ENCODE measurements around the gene RAB23.

Gene RAB23

GRCh38 chr6:57165080-57165479, 57.0 kb downstream of the RAB23 start:
- TF ChIP-seq, protein P1, sequence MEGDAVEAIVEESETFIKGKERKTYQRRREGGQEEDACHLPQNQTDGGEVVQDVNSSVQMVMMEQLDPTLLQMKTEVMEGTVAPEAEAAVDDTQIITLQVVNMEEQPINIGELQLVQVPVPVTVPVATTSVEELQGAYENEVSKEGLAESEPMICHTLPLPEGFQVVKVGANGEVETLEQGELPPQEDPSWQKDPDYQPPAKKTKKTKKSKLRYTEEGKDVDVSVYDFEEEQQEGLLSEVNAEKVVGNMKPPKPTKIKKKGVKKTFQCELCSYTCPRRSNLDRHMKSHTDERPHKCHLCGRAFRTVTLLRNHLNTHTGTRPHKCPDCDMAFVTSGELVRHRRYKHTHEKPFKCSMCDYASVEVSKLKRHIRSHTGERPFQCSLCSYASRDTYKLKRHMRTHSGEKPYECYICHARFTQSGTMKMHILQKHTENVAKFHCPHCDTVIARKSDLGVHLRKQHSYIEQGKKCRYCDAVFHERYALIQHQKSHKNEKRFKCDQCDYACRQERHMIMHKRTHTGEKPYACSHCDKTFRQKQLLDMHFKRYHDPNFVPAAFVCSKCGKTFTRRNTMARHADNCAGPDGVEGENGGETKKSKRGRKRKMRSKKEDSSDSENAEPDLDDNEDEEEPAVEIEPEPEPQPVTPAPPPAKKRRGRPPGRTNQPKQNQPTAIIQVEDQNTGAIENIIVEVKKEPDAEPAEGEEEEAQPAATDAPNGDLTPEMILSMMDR (IDR thresholded peaks at IDR 0.05; ENCODE audit: low read depth, low read length): no peak
- H3K4me3 ChIP-seq (ENCODE audit: low read depth, low read length): no peak overlapping the region

DNA sequence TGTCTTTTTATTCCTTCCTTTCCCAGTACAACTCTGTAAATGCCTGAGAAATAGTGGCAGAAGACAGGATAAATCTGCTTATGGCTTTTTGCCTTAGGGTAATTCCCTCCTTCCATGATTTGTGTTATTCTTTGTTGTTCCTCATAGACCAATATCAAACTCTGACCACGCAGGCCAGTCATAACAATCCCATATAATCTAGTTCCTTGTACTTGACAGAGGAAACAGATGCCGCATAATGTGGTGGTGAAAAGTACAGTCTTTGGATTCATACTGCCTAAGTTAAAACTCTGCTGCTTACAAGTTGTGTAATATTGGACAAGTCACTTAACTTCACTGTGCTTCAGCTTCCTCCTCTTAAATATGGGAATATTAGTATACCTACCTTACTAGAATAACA, 58.2 kb downstream of the RAB23 start:
- TF ChIP-seq, protein P1 (IDR thresholded peaks at IDR 0.05; ENCODE audit: low read depth, low read length): no peak
- H3K4me3 ChIP-seq (ENCODE audit: low read depth, low read length): no peak overlapping the region

DNA sequence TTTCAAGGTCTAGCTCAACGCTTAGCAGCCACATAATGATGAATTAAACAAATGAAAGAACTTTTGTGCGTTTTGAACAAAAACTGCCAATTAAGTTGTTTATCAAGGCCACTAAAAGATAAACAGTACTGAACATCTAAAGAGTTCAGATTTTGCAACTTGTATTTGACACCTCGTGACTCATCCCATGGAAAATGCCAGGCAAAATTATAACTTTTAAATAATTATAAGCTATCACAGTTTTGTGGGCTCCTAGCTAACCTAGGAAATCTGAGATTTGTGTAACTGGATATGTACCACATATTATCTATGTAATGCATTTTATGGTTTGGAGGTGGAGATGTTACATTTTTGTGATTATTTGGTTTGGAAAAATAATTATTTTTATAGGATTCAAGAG, 59.6 kb downstream of the RAB23 start:
- TF ChIP-seq, protein P1 (IDR thresholded peaks at IDR 0.05; ENCODE audit: low read depth, low read length): no peak
- no peak overlapping the region for H3K4me3 ChIP-seq (ENCODE audit: low read depth, low read length)

- TF ChIP-seq, protein P1 (IDR thresholded peaks at IDR 0.05; ENCODE audit: low read depth, low read length): no peak
Observed at GRCh38 chr6:57162028-57162427, 60.1 kb downstream of the RAB23 start.

GRCh38 chr6:57159127-57159526, 63.0 kb downstream of the RAB23 start:
- TF ChIP-seq, protein P1 (IDR thresholded peaks at IDR 0.05; ENCODE audit: low read depth, low read length): no peak
- H3K4me3 ChIP-seq (ENCODE audit: low read depth, low read length): no peak overlapping the region

More at GRCh38 chr6:57162028-57162427, 60.1 kb downstream of the RAB23 start:
- H3K4me3 ChIP-seq (ENCODE audit: low read depth, low read length): no peak overlapping the region

GRCh38 chr6:57158658-57159057, 63.4 kb downstream of the RAB23 start:
- TF ChIP-seq, protein P1 (IDR thresholded peaks at IDR 0.05; ENCODE audit: low read depth, low read length): no peak
- no peak overlapping the region for H3K4me3 ChIP-seq (ENCODE audit: low read depth, low read length)

- TF ChIP-seq, protein P1 (IDR thresholded peaks at IDR 0.05; ENCODE audit: low read depth, low read length): no peak
- no peak overlapping the region for H3K4me3 ChIP-seq (ENCODE audit: low read depth, low read length)
Observed at GRCh38 chr6:57147955-57148858, 73.9 kb downstream of the RAB23 start.

Measured in WI38 (cell line).